Melanocyte of skin (primary cell): ENCODE measurements around the gene SEMA4D. TPM values are rescaled to one million over a fixed set of nuclear protein-coding genes. Genes with fewer than 3 reads are reported as not detected.

ENCODE experiments used
- small RNA-seq, 2 donors: library from RNA; depleted of rRNA; stranded (forward); fragments of <200 nt; gene quantifications; one replicate each; pipeline ENCODE3, GENCODE V24; 2012
- total RNA-seq, 2 donors: library from RNA; depleted of rRNA; stranded (reverse); fragments of >200 nt; gene quantifications; 2 replicates each; pipeline ENCODE4 v1.2.3, GENCODE V29; 2012

Gene SEMA4D, protein sequence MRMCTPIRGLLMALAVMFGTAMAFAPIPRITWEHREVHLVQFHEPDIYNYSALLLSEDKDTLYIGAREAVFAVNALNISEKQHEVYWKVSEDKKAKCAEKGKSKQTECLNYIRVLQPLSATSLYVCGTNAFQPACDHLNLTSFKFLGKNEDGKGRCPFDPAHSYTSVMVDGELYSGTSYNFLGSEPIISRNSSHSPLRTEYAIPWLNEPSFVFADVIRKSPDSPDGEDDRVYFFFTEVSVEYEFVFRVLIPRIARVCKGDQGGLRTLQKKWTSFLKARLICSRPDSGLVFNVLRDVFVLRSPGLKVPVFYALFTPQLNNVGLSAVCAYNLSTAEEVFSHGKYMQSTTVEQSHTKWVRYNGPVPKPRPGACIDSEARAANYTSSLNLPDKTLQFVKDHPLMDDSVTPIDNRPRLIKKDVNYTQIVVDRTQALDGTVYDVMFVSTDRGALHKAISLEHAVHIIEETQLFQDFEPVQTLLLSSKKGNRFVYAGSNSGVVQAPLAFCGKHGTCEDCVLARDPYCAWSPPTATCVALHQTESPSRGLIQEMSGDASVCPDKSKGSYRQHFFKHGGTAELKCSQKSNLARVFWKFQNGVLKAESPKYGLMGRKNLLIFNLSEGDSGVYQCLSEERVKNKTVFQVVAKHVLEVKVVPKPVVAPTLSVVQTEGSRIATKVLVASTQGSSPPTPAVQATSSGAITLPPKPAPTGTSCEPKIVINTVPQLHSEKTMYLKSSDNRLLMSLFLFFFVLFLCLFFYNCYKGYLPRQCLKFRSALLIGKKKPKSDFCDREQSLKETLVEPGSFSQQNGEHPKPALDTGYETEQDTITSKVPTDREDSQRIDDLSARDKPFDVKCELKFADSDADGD
- total RNA-seq, result under 1 TPM in 1 of 2 donors, not detected in 1; 0.33 TPM

DNA sequence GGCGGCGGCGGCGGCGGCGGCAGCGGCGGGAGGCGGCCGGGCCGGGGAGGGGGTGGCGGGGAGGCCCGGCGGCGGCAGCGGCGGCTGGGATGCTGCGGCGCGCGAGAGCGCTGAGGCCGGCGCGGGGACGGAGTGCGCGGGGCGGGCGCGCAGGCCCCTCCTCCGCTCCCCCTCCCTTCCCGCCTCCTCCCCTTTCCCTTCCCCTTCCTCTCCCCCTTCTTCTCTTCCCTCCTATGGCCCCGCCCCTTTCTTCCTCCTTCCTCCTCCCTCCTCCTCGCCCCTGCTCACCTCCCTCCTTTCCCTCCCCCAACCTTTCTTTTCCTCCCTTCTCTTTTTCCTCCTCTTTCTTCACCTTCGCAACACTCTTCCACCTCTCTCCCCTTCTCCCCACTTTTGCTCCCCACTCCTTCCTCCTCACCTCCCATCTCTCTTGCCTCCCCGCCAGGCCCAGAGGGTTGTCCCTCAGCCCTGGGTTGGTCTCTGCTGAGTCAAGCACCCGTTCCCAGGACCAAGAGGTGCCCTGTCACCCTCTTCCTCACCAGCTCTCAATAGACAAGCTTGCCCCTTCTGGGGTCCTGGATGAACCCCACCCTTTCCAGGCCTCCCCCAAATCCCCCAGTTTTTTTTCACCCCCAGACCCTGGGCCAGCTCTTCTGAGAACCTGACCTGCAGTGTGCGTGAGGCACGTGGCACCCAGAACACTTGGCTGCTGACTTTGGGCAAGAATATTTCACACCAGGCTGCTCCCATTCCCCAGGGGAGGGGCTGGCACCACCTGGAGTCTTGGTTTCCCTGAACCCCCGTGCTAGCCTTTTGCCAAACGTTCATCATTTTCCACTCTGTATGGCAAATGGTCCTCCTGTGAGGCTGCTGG, at the start of gene SEMA4D:
TSS of gene SEMA4D (minus strand) at position 136 of the 874 bp plus-strand sequence. CDS start 92,657 bp downstream, outside the sequence.

DNA sequence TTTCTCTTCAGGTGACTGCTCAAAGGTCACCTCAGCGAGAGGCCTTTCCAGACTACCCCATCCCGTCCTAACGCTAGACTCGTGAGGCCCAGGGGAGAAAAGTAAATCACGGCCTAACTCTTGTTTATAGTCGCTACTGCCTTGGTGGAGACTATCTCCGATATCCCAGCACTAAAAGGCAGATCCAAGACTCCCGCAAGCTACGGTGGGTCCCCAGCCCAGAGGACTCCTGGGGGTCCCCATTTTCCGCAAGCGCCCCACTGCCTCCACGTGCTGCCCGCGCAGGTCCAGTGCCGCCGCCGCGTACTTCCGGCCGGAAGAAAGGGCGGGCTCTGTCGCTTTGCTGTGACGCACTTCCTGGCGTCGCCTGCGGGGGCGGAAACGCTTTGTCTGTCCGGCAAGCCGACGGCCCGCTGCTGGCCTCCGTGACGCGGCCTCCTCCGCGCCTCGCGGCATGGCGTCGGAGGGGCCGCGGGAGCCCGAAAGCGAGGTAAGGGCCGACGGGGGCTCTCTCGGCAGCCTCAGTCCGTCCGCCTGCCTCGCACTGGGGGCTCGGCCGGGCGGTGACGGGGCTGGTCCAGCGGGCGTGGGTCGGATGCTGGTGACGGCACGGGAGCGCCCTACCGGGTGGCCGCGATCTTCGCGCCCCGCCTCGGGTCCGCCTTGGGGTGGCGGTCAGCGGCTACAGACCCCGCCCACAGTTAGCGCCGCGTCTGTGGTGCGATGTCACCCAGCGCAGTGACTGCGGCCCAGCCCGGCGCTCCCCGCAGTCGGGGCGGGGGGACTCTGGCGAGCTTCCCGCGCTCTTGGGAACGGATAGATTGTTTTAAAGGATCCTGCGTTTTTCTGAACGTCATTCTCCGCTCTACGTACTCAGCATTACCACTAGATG, 179.5 kb downstream of the SEMA4D start, which contains the start of gene SECISBP2:
TSS of gene SECISBP2 (plus strand) at position 378 of the 892 bp plus-strand sequence. CDS start at position 455, 77 bp downstream.

Small RNAs within 50 kb of the gene (small RNA-seq; reads per million reads assigned to genes)
- 0 to 0.35 reads per million in 2 donors for gene MIR3153

Other genes with a start within 250 kb of the SEMA4D start
- 100 to 1,000 TPM; 154 to 597 TPM for gene CKS2, start 186.9 kb downstream of the SEMA4D start, total RNA-seq
- gene SECISBP2, start 179.6 kb downstream of the SEMA4D start, total RNA-seq, result 10 to 100 TPM; 22.6 to 27.2 TPM
- gene GADD45G, start 106.9 kb upstream of the SEMA4D start, total RNA-seq, result under 1 TPM in 1 of 2 donors, not detected in 1; 0.67 TPM